Astrocyte (in vitro differentiated cells and primary cell): Measurements from ENCODE around the gene BRD7.

Experiments
- EZH2 ChIP-seq: IDR thresholded peaks from 2 replicates; pipeline ENCODE4 v1.6.1; 2012; ENCODE audit warnings: mild to moderate bottlenecking, low read length, inconsistent platforms; ENCODE audit not compliant: insufficient read depth
- TF ChIP-seq, protein P1 (sequence below): IDR thresholded peaks from 2 replicates; pipeline ENCODE4 v1.5.1; 2011; ENCODE audit warnings: low read depth, mild to moderate bottlenecking, inconsistent platforms, low read length, moderate library complexity; ENCODE audit not compliant: insufficient read depth

GRCh38 chr16:50351952-50352351 is 16.8 kb downstream of the BRD7 start:
- no peak for TF ChIP-seq EZH2
- TF ChIP-seq, protein P1, sequence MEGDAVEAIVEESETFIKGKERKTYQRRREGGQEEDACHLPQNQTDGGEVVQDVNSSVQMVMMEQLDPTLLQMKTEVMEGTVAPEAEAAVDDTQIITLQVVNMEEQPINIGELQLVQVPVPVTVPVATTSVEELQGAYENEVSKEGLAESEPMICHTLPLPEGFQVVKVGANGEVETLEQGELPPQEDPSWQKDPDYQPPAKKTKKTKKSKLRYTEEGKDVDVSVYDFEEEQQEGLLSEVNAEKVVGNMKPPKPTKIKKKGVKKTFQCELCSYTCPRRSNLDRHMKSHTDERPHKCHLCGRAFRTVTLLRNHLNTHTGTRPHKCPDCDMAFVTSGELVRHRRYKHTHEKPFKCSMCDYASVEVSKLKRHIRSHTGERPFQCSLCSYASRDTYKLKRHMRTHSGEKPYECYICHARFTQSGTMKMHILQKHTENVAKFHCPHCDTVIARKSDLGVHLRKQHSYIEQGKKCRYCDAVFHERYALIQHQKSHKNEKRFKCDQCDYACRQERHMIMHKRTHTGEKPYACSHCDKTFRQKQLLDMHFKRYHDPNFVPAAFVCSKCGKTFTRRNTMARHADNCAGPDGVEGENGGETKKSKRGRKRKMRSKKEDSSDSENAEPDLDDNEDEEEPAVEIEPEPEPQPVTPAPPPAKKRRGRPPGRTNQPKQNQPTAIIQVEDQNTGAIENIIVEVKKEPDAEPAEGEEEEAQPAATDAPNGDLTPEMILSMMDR, result no peak
